Femur (tissue), 1 donor: ENCODE data around the gene L3MBTL1.
"Not testable (repeated sequence)": the region's sequence is repeated elsewhere in the genome, so short reads cannot be mapped to it uniquely, and the experiment has no call there.

Source experiments
- DNase-seq: peaks from one replicate; pipeline ENCODE4 v3.0.0-alpha.2; 2017

The L3MBTL1 gene

DNA sequence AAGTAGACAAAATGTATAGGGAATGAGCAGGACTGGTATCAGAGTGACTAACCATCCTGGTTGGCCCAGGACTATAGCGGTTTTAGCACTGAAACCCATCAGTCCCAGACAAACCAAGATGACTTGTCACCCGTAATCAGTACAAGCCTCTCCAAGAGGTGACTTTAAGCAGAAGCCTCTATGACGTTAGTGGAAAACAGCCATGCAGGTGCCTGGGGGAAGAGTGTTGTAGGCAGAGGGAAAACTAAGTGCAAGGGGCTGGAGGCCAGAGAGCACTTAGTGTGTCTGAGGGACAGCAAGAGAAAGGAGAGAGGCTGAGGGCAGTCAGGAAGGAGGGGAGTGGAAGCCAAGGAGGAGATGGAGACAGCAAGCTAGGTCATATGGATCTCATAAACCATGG, 53.5 kb downstream of the L3MBTL1 start:
- no peak for DNase-seq

DNA sequence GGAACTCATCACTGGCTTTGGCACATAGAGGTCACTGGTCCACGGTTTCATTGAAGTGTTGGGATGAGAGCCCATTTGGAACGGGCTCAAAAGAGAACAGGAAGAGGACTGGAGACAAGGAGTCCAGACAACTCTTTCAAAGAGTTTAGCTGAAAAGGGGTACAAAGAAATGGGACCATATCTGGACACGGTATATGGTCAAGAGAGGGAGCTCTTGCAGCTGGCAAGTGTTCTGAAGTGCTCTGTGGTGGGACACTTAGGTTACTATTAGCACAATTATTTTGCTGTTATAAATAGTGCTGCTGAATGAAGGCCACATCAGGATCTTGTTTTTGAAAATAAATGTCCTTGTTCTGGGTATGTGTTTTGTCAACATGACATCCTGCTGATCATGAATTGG, 55.9 kb downstream of the L3MBTL1 start:
- DNase-seq: no peak

DNA sequence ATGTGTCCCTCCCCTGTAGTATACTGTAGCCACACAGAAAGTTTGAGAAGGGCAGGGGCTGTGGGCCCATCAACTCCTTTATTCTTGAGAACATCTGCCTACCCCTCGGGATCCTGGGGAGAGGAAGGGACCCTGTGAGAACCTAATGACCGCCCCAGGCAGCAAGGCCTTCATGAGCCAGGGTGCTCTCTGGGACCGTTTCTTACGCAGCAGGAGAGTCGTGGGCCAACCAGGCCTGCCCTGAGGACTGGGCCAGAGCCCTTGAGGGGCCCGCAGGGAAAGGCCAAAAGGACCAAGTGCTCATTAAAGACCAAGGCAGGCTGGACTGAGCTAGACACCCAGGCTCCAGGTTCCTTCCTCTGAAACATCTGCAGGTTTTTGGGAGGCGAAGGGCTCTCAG, 56.5 kb downstream of the L3MBTL1 start:
- DNase-seq: no peak

DNA sequence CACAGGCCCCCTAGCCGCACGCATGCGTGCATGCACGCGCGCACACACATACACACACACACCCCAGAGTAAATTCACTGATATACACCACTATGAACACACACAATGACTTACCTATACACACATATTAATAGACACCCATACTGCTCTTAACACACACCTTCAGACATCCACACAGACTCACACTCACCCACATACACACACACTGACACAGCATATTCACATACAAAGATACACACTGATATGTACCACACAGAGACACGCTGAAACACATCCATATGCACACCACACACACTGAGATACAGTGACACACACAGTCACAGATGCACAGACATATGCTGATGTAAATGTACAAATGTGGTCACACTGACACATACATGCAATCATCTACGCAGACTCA, 57.0 kb downstream of the L3MBTL1 start:
- DNase-seq: no peak

DNA sequence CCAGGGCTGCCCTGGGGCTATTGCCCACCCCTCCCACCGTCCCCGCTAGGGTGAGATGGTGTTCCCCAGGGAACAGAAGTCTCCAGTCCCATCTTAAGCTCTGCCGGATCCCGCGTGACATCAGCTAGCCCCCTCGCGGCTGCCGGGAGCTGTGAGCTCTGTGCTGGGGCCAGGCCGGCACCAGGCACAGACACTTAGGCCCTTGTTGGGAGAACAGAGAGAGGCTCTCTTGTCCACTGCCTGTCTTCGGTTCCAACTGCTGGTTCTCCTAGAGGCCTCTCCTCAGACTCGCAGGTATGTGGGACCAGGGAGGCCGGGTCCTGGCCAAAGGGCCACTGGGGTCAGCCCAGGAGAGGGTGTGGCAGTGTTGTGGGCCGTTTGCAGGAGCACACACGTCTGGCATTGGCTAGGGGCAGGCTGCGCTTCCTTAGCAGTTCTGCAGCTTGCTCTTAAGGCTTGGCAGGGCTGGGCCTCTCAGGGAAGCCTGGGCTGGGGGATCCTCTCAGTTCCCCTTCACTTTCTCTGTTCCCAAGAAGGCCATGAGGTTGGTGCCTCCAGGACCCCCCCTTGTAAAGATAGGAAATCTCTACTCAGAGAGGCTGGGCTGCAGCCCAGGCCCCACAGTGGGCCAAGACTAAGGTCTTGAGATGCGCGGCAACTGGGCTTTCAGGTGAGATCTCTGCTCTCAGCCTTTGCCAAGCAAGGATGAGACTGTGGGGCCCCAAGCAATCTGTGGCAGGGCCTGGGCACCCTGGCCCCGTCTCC, 57.7 kb downstream of the L3MBTL1 start:
- DNase-seq: no peak

DNA sequence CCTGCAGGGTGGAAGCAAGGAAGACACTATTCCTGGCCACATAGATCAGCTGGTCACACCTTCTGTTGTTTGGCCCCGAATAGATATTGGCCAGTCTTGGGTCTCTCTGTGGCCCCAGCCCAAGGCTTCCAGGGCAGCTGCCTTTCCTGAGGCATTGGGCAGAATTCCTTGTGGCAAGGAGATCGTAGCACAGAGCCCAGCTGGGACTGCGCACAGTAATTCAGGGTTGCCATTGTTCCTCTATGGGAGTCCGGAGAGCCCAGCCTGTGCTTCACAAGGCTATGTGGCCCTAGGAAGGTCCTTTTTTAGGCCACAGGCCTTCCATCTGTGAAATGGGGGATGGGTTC, 58.2 kb downstream of the L3MBTL1 start:
- DNase-seq: no peak

DNA sequence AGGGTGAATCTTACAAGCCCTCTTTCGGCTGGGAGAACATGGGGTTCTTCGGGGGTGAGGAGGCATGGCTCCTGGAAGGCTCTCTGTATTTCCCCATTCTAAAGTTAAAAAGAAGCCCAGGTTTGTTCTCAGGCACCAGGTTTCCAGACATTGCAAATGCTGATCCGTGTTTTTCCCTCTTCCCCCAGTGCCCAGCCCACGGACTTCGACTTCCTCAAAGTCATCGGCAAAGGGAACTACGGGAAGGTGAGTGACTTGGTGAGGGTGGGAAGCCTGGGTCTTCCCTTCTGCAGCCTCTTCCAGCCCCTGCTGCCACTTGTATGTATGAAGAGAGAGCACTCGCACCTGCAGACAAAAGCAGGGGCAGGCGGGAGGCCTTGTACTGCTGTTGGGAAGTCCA, 60.0 kb downstream of the L3MBTL1 start:
- no peak for DNase-seq

DNA sequence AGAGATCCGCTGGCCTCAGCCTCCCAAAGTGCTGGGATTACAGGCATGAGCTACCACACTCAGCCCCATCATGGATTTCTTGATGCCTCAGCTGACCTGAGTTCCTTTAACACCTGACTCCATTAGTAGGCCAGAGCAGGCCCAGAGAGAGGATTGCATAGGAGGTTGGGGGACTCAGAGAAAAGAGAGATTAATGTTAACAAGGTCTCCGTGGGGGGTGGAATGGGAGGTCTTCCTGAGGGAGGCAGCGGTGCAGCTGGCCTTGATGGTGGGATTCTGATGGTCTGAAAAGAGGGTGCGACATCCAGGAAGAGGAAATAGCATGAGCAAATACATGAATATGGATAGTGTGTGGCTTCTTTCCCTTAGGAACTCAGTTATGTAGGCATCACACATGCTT, 61.2 kb downstream of the L3MBTL1 start:
- no peak for DNase-seq

DNA sequence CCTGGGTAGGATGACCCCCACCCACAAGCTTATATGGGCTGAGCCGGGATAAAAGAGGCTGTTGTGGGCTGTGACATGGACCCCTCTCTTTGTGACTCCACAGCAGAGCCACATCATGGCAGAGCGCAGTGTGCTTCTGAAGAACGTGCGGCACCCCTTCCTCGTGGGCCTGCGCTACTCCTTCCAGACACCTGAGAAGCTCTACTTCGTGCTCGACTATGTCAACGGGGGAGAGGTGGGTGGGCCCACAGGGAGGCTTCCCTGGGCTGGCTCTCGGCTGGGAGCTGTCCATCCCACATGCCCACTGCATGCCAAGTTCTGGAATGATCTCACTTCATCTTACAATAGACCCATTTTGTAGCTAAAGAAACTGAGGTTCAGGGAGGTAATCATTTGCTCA, 61.8 kb downstream of the L3MBTL1 start:
- DNase-seq: no peak

DNA sequence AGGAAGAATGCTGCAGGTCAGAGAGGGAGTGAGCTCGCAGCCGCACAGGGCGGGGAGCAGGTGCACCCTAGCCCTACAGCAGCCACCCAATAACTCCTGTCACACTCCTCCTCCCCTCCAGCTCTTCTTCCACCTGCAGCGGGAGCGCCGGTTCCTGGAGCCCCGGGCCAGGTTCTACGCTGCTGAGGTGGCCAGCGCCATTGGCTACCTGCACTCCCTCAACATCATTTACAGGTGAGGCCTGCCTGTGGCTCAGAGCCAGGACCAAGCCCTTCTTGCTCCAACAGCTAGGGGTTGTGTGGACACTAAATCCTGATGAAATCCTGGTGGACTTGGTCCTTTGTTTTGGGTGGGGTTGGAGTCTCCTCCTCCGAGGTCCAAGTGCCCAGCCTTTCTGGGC, 63.0 kb downstream of the L3MBTL1 start:
- DNase-seq: no peak

DNA sequence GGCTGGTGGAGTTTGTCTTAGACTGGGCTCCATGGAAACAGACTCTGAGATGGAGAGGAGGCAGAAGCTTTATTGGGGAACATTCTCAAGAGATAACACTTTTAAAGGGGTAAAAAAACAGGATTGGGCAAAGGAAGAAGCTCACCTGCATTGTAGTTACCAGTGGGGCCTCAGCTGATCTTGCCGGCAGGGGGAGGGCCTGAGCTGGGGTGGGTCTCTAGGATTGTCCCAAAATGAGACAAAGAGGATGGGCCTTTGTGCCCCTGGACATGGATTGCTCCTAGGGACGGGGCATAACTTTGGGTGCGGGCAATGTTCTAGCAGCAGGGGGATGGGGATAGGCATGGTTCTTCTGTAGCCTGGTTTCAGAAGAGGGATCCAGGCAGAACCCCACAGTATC, 63.8 kb downstream of the L3MBTL1 start:
- DNase-seq: no peak

DNA sequence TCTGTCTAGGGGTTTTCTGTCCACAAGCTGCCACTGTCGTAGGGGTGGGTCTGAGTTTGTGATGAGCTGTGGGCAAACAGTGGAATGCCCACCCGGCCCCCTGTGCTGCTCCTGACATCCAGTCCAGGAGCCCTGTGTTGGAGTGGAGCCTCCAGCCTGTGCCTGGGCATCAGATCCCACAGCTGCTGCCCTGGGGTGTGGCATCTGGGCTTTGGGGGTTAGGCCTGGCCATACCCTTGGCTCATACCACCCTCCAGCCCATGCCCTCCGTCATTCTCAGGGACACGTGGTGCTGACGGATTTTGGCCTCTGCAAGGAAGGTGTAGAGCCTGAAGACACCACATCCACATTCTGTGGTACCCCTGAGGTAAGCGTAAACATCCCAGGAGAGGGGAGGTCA, 64.3 kb downstream of the L3MBTL1 start:
- no peak for DNase-seq

DNA sequence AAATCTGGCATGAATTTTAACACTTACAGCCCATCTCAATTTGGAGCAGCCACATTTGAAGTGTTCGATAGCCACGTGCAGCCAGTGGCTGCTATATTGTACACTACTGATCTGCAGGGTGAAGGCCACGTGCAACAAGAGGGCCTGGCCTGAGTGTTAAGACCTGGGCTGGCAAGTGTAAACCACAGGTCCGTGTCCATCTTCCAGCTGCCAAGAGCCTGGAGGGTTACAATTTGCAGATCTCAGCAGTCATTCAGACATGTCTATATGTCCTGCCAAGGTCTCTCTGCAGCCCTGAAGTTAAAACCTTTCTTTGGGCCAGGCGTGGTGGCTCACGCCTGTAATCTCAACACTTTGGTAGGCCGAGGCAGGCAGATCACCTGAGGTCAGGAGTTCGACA, 65.4 kb downstream of the L3MBTL1 start:
- no peak for DNase-seq

DNA sequence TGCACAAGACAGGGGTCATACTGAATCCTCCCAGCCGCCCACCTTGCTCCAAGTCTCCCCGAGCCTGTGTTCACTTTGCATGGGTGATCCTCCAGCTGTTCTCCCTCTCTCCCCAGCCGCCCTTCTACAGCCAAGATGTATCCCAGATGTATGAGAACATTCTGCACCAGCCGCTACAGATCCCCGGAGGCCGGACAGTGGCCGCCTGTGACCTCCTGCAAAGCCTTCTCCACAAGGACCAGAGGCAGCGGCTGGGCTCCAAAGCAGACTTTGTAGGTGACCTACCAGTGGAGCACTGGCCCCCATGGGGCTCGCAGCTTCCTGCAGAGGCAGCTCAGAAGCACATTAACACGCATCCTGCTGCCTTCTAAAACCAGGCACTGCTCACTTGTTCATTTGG, 68.6 kb downstream of the L3MBTL1 start:
- no peak for DNase-seq

DNA sequence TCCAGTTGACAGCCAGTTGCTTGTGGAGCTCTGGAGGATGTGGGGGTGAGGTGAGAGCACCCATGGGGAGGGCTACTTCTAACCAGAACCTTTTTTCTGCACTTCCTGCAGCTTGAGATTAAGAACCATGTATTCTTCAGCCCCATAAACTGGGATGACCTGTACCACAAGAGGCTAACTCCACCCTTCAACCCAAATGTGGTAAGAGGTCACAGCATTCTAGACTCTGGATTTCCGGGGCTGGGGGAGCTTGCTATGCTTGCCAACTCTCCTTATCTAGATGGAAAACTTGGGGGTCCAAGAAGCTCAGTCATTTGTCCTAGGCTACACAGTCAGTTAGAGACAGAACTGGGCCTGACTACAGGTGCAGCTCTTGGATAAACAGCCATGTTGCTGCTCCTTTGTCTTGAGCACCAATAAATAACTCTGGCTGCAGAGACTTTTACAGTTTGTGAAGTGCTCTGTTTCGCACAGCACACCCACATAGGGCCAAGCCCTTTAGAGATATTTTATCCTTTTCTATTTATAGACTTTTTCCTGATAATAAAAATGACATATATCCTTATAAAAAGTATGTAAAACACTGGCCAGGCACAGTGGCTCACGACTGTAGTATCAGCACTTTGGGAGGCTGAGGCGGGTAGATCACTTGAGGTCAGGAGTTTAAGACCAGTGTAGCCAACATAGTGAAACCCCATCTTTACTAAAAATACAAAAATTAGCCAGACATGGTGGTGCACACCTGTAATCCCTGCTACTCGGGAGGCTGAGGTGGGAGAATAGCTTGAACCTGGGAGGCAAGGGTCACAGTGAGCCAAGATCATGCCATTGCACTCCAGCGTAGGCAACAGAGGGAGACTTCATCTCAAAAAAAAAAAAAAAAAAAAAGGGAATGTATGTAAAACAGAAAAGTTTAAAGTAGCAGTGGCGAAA, 72.6 kb downstream of the L3MBTL1 start:
- no peak for DNase-seq

DNA sequence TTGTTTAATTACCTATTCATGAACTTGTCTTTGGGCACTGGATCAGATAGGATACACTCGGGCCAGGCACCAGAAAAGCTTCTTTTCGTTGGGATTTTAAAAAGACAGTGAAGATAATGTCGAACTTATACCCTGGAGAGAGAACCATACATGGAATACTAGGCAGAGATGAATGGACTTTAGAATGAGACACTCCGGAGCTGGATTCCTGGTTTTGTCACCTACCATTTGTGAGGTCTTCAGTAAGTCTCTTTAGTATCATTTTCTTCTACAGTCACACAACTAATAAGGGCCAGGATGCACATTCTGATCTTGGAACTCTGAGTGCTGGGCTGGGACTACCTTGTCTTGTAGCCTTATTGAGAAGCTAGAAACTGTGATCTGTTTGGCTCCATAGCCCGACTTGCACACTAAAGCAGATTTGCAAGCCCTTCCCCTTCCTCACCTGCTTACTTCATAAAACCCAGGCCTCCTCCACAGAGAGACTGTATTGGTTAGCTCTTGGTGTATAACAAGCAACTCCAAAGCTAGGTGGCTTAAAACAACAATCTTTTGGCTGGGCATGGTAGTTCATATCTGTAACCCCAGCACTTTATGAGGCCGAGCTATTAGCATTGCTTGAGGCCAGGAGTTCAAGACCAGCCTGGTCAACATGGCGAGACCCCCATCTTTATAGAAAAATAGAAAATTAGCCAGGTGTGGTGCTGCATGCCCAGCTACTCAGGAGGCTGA, 75.8 kb downstream of the L3MBTL1 start:
- DNase-seq: no peak

DNA sequence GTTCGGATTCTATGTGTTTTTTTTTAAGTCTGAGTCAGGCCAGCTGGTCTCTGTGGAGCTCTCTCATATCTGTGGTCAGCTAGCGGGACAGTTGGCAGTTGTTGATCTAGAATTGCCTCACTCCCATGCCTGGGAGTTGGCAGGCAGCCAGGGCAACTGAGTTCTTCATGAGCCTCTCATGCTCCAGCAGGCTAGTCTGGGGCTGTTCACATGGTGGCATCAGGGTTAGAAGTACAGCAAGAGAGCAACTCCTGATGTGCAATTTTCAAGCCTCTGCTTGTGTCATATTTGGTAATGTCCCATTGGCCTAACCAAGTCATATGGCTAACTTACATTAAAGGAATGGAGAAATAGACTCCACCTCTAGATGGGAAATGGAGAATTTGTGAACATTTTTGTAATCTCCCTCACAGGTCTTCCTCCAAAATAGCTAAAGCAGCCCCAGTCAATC, 76.5 kb downstream of the L3MBTL1 start:
- peak; percentile 66 for DNase-seq

DNA sequence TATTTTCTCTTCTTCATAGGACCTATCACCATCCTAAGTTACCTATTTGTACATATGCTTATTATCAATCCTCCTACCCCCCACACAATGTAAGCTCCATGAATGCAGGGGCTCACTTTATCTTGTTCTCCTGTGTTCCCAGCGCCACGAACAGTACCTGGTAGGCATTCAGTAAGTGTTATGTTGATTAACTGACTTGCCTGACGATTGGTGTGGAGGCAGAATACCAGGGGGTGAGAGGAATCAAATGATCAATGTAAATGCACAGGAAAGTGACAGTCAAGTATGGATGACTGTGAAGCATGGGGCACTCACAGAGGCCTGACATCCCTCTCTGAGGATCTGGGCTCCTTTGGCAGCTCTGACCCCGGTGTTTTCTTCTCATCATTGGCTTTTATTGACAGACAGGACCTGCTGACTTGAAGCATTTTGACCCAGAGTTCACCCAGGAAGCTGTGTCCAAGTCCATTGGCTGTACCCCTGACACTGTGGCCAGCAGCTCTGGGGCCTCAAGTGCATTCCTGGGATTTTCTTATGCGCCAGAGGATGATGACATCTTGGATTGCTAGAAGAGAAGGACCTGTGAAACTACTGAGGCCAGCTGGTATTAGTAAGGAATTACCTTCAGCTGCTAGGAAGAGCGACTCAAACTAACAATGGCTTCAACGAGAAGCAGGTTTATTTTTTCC, 77.1 kb downstream of the L3MBTL1 start:
- no peak for DNase-seq

DNA sequence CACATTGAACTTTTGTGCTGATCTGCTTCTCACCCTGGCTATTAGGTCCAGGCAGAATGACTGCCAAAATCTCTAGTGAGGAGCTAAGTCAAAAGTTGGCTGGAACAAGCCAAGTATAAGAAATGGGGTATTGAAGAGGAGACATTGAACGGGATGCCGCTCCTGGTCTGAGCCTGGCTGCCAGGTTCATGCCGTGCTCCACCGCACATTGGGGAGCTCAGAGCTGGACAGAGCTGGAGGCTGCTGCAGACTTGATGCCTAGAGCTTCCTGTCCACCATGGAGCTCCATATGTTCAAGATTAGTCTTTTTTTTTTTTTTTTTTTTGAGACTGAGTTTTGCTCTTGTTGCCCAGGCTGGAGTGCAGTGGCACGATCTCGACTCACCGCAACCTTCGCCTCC, 79.1 kb downstream of the L3MBTL1 start:
- DNase-seq: no peak

DNA sequence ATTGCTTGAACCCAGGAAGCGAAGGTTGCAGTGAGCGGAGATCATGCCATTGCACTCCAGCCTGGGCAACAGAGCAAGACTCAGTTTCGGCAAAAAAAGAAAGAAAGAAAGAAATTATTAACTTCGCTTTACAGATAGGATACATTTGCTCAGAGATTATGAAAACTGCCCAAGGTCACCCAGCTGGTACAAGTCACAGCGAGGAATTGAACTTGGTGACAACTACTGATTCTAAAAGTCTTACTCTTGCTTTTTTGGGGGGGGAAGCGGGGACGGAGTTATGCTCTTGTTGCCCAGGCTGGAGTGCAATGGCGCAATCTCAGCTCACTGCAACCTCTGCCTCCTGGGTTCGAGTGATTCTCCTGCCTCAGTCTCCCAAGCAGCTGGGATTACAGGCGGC, 81.0 kb downstream of the L3MBTL1 start:
- not testable (repeated sequence) for DNase-seq

DNA sequence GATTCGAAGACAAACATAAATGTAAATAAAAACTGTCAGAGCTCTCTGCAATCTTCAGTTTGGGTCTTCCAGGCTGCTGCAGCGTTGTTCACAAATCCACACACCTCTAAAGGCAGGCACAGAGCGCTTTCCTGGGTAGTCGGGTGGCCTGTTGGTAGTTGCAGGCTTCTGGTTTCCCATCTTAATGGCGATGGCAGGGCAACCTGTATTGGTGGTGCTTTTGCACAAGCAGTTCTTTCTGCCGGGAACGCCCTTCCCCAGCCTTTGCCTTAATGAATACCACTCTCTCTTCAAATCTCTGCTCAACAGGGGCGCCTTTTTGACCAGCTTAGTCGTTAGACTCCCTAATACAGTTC, 82.5 kb downstream of the L3MBTL1 start:
- peak; percentile 24 for DNase-seq

DNA sequence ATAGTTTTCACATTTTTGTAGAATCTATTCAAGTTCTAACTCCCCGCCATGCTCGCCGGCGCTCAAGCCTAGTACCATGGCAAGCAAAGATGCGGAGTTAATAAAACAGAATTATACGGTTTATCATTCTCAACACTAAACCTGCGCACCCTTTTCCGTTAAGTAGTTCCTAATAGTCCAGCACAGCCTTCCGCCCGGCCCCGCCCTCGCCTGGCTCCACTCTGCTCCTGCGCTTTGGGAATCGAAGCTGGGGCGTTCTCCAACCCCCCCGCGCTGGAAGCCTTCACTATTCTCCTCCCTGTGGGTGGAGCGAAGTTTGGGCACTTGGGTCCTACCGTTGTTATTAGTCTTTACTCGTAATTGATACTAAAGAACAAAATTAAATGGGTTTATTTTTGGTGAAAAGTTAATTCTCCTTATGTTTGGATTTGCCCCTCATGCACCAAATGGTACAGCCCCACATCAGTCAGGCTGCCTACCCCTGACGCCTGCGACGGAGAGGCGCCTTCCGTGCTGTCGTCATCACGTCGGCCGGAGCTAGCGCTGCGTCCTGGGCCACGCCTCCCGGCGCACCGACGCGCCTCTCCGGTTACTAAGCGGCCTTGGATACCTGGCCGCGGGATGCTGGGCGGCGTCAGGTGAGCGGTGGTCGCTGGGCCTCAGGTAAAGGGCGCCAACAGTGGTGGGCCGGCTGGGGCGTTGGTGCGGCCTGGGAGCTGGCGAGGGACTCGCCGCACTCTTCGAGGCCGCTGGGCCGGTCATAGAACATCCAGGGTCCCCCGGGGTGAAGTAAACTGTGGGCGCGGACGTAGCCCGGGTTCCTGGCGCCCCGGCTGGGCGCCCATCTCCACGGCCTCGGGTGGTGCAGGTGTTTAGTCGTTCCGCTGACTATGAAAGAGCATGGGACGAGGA, 83.2 kb downstream of the L3MBTL1 start, which contains the start of gene IFT52:
IFT52 (plus strand) TSS at position 546 of the 912 bp plus-strand sequence. CDS start 3,762 bp downstream, outside the sequence.
- DNase-seq: peak; percentile 95
